NCI-H226 (cell line): ENCODE results near the gene IGFN1.
"Not testable (repeated sequence)": the region's sequence is repeated elsewhere in the genome, so short reads cannot be mapped to it uniquely, and the experiment has no call there.

Source experiments
- DNase-seq: peaks from one replicate; pipeline ENCODE4 v3.0.0-alpha.2; 2015

The IGFN1 gene

DNA sequence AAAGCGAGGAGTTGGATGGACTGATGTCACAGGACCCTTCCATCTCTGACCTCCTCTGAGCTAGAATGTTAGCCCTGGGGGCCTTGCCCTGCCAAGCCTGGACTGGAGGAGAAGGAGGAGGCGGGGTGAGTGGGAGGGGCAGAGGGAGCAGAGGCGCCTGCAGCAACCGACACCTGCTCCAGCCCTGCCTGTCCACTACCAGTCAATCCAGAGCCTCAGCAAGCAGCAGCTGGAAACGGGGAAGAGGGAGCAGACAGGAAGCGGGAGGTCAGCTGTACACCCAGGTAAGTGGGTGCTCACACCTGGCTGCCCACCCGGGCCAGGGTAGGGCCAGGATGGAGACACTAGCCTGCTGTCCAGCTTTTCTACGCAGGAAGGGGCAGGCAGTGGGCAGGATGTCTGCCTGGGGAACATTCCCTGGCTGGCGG is at the start of gene IGFN1:
Gene IGFN1 (plus strand): TSS at position 201 of the 428 bp plus-strand sequence. CDS start 2,470 bp downstream, outside the sequence.
- no peak for DNase-seq

DNA sequence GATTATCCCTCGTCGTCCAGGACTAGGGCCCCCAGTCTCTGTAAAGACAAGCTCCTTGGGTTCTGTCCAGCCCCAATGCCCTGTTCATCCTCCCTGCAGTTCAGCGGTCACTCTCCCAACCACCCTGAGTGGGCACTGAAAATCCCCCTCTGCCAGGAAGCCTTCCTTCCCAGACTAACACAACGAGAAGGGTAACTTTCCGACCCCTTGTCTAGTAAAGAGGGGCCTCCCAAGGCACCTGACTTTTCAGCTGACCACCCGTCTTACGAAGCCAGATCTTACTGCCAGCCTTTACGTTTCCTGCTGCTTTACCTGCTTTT is 49.7 kb upstream of the IGFN1 start:
- DNase-seq = no peak

DNA sequence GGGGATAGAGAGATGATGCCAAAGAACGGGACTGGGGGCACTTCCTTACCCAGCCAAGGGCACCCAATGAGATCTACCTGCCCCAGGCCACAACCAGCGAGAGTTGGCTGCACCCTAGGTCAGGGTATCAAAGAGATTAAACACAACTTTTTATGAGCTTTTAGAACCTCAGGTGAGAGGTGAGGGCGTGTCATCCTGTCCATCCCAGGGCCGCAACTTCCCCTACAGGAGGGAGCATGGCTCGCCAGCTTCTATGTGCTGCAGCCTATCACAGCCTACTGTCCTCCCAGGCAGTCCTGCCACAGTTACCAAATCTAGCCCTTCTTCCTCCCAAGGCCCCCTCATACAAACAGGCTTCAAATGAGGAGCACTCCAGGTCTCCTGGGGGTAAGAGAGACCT is 49.2 kb upstream of the IGFN1 start:
- DNase-seq = no peak

DNA sequence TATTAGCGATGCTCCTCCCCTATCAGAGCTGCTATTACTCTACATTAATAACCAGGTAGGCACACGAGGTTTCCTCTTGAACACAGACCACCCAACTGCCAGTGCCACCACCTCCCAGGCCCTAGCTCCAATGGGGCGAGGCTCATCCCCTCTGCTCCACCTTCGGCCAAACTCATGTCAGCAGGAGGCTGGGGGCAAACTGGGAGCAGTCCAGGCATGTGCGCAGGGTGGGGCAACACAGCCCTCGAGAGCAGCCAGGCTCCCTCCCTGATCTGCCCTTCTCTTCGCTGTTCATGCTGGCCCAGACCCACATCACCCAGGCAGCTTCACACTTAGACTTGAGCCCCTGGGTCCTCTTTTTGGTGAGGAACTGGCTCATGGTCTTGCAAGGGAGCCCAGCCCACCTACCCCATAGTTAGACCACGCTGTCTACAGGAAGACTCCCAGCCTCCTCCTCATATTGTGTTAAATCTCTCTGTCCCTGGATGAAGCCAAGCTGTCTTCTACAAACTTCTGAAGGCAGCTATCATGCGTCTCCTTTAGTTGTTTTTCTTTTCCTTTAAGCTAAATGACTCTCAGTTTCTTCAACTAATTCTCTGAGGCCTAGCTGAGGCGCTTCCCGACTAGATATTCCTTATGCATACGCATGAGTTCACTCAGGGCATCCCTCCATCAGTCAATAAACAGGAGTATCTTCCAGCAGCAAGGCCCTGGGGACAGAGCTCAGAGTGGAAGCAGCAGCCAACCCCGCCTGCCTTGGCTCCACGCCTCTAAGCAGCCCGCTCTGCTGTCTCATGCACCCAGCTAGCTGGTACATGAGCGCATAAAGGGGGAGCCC is 48.4 kb upstream of the IGFN1 start:
- no peak for DNase-seq

DNA sequence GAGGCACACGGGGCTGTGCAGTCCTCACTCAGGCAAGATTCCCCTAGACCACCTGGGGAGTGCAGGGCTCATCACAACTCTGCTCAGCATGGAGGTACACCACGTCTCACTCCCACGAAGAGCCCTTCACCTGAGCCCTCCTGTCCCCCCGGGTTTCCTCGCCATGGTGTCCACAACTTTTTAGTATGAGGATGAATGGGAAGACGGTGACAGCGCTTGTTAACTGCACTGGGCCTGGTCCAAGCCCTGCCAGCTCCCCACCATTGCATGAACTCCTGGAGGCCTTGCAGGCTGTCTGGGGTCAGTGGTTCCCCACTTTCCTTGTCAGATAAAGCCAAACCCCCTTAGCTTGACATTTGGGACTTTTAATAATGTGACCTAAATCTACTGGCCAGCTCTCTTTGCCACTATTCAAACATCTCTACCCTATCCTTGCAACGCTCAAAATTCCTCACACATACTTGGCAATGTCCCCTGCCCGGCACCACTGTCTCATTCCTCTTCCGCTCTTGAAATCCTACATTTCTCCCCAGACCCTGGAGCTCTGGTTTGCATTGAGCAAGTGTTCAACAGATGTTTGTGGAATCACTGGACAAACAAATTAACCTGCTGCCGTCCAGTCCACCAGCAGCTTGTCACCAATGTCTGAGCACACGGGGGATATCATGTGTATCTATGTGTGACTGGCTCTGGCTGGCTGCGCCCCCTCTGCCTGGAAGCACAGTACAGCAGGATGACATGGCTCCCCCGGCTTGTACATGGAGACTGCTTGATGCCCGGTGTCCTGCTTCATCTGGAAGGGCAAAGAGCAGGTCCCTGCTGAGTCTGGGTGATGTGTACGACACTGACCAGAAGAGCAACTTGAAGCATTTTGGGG is 47.5 kb upstream of the IGFN1 start:
- no peak for DNase-seq

DNA sequence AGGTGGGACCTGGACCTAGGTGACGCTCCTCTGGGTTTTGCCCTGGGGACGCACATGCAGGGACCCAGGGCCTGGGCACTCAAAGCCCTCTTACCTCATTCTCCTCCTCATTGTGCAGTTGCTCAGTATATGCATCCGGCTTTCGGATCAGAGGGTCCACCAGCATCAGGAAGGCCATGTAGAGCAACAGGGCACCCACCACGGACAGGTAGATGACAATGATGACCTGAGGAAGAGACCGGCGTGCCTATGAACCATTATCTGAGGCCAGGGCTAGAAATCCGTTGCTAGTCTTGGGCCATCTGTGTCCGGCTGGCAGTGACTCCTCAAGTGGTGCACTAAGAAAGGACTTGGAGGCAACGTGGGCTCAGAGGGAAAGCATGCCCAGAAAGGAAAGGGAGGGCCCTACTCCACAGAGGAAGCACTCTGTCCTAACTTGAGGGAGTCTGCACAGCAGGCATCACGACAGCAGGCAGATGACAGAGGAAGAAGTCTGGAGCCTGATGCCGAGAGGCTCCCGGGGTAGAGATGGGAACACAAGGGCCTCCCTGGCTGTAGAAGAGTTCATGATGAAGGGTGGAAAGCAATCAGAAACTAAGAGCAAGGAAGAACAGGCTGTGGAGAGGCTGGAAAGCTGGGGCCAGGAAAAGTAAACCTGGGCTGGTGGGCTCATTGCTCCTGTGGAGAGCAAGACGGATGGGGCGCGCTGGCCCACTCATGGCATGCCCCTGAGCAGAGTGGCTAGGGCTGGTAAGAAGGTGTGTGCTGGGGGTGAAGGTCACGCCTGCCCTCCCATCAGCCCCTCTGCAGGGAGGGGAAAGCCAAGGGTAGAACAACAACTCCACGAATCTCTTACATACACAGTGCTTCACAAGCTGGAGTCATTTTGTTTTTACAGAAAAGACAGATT is 46.6 kb upstream of the IGFN1 start:
- no peak for DNase-seq

DNA sequence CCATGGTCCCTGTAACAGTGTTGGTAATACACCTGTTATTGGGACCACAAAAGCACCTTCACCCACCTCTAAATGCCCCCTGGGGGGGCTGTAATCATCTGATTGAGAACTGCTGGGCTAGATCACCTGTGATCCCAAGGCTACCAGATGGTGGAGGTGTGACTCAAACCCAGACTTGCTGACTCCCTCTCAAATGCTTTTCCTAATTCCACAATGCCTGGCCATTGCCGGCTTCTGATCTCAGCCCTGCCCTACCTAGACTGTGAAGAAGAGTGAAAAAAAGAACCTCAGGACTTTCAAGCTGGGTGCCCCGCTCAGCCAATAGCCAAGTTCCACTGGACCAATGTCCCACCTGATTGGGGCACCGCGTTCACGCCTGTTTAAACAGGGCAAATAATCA is 45.9 kb upstream of the IGFN1 start:
- DNase-seq = no peak

DNA sequence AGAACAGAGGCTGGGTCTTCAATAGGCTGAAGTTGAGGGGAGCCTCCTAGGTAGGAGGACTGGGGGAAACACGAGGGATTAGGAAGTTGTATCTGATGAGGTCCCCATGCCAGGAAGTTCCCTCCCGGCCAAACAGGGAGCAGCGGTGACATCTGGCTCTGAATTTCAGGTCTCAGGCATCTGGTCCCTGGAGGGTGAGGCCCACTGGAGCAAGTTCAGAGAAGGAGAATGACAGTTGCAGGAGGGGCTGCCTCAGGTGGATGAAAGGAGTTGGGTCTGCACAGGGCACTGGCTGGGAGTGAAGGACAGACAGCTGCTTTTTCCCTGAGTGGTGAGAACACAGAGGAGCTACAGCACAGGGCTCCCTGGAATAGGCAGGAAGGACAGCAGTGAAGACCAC is 45.5 kb upstream of the IGFN1 start:
- no peak for DNase-seq

DNA sequence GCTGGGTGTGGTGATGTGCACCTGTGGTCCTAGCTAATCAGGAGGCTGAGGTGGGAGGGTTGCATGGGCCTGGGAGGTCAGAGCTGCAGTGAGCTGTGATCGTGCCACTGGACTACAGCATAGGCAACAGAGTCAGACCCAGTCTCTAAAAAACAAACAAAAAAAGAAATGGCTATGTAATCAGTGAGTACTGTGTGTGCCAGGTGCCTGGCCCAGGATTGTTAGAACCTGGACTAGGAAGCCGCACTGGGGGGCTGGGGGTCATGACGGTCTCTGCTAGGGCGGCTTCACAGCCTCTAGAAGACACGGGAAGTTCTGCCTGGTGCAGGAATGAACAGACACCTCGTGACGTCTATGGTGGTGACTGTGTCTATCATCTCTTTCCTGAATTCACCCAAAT is 44.8 kb upstream of the IGFN1 start:
- no peak for DNase-seq

DNA sequence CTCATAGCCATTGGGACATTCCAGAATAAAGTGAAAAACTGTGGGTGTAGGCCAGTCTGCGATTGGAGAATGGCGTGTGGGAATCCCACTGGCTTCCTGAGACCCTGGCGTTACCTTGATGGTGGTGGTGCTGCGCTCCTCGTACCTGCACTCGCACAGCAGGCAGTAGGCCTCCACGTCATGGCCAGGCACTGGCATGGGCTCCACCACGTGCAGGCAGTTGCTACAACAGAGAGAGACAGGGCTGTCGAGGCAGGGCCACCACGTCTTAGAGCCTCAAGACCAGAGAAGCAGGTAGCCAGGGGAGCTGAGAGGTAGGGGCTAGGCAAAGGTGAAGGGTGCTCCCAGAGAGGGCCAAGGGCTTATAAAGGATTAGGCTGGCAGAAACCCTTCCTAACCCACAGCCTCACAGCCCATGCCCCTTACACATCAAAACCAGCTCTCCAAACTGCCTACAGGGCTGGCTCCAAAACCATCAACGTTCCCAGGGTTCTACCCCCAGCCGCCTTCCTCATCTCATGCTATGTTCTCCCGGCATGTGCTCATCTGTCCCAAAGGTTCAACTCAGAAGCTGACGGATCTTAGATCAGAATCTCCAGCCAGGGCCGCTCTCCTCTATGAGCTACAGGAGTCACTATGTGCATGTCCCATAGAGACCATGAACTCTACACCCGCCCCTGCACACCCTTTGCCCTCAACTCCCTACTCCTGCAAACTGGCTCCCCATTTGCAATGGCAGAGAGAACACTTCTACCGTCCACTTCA is 43.8 kb upstream of the IGFN1 start:
- DNase-seq = no peak

DNA sequence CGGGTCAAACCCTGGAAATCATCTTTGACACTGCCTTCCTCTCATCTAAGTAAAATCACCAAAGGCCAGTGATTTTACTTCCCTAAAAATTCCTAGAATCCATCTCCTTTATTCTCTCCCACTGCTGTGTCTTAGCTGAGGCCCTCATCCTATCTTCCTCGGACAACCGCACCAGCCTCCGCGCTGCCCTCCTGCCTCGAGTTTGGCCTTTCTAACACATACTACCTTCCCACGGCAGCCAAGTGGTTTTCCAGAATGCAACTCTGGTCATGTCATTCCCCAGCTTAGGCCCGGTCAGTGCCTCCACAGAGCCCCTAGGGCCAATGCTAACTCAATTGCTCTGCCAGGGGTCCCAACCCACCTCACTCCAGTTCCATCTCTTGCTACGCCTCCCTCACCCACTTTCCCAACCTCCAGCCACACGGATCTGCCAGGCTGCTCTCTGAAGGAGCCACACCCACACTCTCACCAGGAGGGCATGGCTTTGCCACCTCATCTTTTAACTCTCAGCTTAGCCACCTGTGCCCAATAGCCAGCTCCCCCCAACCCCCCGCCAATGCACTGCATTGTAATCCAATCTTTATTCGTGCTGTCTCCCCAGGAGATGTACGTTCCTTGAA is 43.1 kb upstream of the IGFN1 start:
- no peak for DNase-seq

DNA sequence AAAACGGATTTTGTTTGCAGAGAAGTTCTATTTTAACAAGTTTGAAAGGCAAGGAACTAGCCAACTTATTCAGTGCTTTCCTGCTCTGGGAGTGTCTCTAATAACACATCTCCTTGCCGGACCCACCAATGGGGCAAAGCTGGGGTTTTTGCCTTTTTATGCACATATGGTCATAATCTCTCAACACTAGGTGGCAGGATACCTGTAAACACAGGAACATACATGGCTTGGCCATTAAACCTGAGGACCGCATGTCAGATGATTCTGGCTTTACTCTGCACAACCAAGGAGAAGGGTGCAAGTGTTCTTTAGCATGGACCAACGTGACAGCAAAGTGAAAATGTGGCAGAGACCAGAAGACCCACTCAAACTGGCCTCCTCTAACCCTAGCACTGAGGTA is 41.2 kb upstream of the IGFN1 start:
- peak; percentile 31 for DNase-seq

DNA sequence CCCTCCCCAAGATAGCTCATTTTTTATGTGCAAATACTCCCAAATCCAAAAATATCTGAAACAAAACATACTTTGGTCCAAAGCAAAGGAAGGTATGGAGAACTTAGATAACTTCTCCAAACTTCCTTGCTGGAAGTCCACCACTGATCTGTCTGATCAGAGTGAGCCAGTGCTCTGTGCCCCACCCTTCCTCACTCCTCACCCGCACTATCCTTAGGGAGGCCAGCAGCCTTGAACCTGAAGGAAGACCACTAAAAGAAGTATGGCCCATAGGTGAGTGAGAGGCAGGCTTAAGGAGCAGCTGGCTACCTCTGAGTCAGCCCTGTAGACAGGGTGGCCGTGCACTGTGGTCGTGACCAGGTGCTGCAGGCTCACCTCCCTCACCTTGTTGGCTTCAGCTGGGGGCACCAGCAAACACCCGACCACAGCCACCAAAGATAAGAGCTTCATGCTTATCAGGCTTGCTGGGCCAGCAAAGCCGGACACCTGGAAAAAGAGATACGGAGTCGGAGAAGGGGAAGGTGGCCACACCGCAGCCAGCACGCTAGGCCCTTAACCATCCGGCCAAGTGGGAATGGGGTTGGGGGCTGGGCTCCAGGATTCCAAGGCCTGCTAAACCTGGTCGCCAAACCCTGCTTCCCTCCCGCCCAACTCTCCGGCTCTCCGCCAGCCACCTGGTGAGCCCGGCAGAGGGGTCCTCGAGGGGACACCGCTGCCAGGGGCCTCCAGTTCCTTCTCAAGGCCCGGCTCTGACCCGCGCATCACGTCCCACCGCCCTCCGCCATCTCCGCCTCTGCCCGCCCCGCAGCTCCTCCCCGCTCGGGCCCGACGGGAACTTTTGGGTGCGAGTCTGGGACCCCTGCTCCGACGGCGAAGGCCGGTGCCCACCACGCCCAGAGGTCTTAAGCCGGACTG is 36.9 kb upstream of the IGFN1 start:
- peak; percentile 30 for DNase-seq

DNA sequence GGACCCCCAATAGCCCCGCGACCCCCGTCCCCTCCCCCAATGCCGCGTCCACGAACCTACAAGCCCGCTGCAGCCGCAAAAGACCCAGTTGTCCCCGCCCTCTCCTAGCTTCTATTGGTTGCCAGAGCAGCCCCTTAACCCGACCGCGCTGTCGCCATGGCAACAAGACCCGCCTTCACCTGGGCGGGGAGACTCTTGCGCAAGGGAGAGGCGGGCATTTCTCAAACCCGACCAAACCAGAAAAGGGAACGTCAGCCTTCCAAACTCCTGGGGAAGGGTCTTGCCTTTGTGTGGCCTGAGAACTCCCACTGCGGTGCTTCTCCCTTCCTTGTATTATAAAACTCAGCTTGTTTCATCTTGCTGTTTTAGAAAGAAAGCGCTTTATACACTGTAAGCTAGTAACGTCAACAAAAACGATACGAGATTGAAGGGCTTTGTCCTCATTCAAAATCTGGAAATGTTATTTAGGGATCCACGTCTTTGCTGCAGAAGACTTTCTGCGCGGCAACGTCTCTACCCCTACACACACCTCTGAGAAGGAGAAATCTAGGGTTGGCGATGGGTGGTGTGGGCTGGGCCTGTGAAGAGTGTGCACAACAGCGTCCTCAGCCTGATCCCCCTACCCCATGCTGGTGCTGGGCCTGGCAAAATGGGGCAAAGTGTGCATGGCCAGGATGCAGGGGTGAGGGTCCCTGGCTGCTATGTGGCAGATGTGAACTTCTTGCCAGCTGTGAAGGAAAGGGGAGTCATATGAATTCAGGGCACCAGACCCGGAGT is 36.0 kb upstream of the IGFN1 start, which contains the start of gene TMEM9:
Gene TMEM9 (minus strand): TSS at position 86 of the 777 bp plus-strand sequence. CDS start 551 bp downstream, outside the sequence.
- DNase-seq = peak; percentile 75

DNA sequence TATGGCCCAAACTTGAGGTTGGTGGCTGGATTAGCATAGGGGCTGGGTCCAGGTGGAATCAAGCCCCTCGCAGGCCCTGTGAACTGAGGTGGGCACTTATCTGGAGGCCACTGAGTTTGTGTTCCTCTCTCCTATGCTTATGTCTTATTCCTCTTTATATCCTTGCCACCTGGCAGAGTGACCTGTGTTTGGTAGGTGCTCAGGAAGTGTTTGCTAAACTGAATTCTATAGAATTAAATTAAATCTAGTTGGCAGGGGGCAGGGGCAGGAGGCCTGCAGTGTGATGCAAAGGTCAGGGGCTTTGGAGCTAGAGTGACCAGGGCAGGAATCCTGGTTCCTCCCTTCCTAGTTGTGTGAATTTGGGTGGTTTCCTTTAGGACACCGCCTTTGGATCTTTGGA is 35.3 kb upstream of the IGFN1 start:
- DNase-seq = no peak

DNA sequence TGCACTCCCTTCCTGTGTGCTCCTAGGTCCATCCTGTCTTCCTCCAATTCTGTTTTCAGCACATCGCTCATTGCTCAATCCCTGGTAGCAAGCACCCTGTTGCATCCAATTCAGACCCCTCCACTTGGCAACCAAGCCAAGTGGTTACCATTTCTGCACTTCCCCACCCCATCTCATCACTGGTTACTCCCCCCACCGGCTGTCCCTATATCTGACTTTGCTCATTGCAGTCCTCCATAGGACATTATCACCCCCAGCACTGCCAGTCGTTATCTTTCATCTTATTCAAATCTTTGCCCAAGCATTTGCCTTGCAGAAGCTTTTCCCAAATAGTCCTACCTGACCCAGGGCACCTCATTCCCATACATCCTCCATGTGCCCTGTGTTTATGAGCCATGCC is 34.3 kb upstream of the IGFN1 start:
- DNase-seq = no peak

DNA sequence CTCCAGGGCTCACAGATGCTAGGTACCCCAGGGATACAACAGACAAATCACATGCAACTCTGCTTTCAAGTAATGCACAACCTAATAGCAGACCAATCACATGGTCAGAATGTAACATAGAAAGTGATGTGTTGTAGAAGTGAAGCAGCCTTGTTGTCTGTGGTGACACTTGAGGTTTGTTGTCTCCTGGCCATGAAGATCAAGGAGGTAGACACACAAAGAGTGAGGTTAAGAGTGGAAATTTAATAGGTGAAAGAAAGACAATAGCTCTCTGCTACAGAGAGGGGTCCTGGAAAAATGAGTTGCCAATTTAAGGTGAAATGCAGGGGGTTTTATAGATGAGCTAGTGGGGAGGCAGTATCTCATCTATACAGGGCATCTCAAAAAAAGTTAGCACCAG is 33.8 kb upstream of the IGFN1 start:
- DNase-seq = no peak

DNA sequence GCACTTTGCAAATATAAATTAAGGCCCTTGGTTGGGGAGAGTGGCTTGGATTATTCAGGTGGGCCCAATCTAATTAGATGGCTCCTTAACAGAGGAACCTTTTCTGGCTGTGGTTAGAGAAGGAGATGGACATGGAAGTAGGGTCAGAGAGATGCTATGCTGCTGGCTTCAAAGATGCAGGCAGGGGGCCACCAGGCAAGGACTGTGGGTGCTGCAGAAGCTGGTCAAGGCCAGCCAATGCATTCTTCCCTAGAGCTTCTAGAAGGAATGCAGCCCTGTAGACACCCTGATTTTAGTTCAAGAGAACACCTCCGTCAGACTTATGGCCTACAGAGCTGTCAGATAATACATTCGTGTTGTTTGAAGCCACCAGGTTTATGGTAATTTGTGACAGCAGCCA is 32.7 kb upstream of the IGFN1 start:
- DNase-seq = no peak

DNA sequence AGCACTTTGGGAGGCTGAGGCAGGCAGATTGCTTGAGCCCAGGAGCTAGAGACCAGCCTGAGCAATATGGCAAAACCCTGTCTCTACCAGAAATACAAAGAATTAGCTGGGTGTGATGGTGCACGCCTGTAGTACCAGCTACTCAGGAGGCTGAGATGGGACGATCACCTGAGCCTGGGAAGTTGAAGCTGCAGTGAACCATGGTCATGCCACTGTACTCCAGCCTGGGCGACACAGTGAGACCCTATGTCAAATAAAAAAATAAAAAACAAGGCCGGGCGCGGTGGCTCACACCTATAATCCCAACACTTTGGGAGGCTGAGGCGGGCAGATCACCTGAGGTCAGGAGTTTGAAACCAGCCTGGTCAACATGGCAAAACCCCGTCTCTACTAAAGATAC is 27.6 kb upstream of the IGFN1 start:
- not testable (repeated sequence) for DNase-seq

DNA sequence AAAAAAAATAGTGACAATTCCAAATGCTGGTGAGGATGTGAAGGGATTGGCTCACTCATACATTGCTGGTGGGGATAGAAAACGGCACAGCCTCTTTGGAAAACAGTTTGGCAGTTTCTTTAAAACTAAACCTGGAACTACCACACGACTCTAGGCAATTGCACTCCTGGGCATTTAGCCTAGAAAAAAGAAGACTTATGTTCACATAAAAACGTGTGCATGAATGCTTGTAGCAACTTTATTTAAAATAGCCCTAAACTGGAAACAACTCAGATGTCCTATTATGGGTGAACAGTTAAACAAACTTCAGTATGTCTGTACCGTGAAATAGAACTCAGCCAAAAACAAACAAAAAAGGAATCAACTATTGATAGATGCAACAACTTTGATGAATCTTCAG is 26.9 kb upstream of the IGFN1 start:
- DNase-seq = no peak
